HG03439 (cell line): ENCODE measurements around the gene DTWD2.

Experiments
- ATAC-seq: cut with Tn5 transposase; IDR thresholded peaks from one replicate; pipeline ENCODE4 v1.9.1; 2021; ENCODE audit warnings: mild to moderate bottlenecking, moderate library complexity; ENCODE audit not compliant: unreplicated experiment

Gene DTWD2, protein sequence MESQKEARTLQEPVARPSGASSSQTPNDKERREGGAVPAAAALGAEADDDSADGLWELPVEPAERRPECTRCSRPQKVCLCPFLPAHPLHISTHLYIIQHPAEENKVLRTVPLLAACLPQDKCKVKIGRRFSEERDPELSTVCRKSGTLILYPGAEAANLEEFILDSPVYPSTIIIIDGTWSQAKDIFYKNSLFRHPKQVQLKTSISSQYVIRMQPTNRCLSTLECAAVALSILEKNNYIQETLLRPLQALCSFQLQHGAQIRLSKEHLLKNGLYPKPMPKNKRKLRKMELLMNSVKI

DNA sequence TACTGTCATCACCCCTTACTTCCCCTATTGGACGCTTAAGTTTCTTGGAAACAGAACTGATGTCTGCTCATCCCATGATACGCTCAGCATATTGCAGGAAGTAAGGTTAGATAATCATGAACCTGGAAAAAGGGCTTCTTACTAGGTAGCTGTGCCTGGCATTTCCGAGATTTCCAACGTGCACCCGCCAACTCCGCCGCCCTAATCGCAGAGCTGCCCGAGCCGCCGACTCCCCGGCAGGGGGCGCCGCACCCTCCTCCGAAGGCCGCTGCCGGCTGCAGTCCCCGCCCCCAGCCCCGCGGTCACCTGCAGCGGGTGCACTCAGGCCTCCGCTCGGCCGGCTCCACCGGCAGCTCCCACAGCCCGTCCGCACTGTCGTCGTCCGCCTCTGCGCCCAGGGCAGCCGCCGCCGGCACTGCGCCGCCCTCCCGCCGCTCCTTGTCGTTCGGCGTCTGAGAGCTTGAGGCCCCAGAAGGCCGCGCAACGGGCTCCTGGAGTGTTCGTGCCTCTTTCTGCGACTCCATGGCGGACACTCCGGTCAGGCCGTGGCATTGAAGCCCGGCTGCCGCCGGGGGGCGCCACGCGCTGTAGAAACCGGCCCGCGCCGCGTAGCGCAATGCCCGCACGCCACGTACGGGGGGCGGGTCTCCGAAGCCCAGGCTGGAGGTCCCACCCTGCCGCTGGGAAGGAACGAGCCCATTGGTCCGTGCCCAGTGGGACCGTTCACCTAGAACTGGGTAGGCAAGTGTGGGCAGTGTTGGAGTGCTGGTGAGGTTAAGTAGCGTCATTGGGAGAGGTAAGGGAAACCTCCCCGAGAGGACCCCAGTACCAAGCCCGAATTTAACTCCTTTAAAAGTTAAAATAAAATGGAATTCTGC lies at the start of gene DTWD2:
Gene DTWD2, minus strand, starts transcription at position 560 of the 878 bp plus-strand sequence. Its CDS starts 36 bp downstream, at position 524.
- ATAC-seq, result peak; percentile 97

DNA sequence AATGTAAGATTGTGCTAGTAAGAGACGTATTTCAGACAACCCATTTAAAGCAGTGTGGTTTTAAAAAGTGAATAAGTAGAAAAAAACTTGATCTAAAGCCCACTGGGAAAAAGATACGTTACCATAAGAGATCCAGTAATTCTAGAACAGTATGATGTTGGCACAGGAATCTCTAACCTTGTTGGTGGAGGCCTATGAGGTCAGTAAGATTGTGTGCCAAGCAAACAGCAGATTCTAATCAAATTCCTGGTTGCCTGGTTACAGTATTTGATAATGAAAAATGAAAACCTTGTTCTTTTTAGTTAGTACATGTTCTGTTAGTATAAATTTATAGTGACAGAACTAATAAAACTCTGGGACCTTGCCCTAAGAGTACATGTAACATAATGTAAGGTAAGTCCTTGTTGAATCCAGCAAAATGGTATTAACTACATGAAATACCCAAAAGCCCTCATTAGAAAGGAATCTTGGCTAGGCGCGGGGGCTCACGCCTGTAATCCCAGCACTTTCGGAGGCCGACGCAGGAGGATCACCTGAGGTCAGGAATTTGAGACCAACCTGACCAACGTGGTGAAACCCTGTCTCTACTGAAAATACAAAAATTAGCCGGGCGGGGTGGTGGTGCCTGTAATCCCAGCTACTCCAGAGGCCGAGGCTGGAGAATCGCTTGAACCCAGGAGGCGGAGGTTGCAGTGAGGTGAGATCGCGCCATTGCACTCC lies 49.3 kb upstream of the DTWD2 start:
- ATAC-seq, result no peak

DNA sequence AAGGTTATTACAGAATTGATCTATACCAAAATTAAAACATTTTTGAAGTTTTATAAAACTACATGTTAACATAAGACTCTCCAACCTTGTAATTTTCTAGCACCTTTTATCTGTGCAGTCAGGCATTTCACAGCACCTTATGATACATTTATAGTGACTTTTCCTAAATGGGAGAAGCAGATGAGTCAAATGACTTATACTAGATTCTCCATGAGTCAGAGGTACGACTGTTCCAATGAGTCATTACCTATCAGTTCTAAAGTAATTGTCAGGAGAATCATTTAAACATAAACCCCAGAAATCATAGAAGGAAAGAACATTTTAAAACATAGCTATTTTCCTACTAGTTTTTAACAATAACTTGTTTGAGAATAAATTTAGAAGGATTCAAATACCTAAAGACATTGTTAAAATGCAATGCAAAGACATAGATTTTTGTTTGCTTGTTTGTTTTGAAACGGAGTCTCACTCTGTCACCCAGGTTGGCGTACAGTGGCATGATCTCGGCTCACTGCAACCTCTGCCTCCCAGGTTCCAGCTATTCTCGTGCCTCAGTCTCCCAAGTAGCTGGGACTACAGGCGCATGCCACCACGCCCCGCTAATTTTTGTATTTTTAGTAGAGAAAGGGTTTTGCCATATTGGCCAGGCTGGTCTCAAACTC lies 47.9 kb upstream of the DTWD2 start:
- ATAC-seq, result no peak

DNA sequence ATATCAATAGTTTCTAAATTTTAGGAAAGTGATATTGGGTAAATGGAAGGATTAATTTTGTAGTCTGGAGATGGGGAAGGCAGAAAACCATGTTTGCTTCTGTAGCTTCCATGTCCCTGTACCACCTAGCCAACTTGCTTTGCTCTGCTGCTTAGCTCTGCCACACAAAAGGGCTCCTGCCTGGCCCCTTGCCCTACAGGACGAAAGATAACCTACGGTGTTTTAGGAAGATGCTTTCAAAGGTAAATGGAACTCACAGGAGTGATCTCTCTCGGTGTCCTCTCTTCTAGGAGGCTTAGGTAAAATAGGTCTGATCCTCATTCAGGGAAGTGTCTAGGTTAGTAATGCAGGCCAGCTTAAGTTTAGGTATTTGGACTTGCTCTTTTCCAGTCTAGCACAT lies 44.8 kb upstream of the DTWD2 start:
- ATAC-seq, result no peak

DNA sequence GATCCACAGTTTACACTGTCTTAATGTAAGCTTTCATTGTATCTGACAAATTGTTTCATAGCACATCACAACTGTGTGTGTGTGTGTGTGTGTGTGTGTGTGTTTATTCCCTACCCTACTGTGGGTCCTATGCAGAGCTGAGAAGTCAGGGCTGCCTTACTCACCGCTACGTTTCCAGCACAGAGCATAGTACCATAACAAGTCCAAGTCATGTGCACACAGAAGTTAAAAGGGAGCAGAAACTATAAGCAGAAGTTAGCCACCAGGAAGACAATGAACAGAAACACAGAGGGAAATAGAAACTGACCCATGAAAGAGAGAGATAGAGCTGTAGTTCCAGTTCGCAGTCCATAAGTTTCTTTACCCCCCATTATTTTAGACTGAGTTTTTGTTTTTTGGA lies 44.3 kb upstream of the DTWD2 start:
- no peak for ATAC-seq

DNA sequence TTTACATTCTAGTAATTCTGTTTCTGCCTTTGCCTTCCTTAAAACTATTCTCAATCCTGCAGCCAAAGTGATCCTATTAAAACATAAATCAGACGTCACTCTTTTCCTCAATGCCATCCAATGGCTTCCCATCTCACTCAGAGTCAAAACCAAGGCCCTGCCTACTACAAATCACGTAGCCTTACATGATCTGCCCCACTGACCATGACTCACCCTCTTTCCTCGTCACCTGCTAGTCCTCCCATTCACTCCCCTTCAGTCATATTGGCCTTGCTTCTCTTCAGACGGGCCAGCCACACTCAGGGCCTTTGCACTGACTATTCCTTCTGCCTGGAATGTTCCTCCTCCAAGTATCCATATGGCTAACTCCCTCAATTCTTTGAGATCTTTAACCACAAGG lies 43.6 kb upstream of the DTWD2 start:
- ATAC-seq, result peak; percentile 51

DNA sequence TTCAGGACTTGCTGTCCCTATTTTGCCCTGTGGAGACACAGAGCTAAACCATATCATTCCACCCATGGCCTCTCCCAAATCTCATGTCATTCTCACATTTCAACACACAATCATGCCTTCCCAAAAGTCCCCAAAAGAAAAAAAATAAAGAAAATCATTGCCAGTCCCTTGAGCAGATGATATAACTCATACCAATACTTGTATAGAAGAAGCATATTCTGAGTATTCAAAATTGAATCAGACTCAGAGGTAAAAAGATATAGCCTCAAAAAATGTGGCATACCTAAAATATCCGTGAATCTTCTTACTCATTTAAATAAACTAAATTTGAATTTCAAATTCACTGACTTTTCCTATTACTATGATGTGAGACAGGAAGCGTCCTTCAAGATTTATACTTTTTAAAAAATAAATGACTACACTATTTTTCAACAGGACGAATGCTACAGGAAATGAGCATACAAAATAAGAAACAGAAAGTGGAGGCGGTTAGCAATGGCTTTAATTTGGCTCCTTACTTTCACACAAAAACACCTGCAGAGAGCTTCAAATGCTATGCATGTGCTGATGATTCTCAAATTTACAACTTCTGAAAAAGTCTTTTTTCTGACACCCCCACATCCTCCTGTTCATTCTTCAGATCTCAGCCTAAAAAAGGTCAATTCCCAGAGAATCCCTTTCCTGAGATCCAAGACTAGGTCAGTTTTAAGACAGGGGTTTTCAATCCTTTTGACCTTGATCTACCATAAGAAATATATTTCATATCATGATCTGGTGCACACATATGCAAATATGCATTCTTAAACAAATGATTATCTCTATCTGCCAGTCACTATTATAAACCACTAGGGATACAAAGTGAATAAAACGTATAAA lies 42.9 kb upstream of the DTWD2 start:
- ATAC-seq, result peak; percentile 86

DNA sequence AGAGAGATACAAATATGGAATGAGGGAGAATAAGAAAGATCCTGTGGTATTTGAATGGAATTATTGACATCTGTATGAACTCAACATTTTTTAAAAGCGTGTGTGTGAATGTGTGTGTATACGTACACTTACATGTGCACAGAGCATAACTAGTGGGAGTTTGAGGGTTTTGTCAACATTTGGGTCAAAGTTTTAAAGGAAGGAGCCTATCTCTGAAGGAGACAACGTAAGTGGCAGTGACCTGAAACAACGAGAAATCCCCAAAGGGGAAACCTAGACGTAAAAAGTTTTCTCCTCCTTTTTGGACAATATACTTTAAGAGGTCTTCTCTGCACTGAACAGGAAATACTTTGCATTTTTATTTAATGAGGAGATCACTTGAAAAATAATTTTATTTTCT lies 40.2 kb upstream of the DTWD2 start:
- no peak for ATAC-seq

DNA sequence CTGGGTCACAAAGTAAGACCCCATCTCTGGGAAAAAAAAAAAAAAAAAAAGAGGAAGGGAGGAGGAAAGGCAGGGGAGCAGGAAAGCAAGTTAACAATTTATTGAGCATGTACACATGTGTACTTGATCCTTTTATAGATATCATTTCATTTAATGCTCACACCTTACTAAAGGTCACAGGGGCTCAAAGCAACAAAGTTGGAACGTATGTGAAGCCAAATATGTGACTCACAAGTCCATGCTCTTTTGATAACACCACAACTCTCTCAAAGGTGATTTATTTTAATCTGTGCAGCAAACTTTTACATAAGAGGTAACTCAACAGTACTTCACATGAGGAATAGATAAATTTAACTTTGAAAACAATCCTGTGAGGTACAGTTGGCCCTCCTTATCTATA lies 34.4 kb upstream of the DTWD2 start:
- ATAC-seq, result no peak

DNA sequence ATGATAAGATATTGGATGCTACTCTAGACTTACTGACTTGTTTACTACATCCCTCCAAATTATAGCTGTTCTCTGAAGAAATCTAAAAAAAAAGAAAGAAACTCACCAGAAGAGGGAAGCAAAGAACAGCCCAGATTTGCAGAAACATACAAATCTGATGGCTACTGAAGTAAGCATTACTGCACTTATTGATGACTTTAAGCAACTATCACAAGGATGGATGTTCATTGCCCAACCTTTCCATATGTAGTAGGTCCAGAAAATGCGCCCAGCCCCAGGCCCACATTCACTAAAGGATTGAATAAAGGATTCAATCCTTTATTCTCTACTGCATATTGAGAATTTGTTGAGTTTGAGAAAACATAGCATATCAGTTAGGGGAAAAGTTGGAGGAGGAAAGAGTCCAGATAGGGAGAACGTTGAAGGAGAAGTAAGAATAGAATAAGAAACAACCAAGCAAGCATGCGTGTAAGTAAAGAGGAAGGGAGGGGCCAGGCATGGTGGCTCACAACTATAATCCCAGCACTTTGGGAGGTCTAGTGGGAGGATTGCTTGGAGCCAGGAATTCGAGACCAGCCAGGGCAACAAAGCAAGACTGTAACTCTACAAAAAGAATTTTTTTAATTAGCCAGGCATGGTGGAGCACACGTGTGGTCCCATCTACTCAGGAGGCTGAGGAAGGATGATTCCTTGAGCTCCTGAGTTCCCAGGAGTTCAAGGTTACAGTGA lies 33.8 kb upstream of the DTWD2 start:
- no peak for ATAC-seq

DNA sequence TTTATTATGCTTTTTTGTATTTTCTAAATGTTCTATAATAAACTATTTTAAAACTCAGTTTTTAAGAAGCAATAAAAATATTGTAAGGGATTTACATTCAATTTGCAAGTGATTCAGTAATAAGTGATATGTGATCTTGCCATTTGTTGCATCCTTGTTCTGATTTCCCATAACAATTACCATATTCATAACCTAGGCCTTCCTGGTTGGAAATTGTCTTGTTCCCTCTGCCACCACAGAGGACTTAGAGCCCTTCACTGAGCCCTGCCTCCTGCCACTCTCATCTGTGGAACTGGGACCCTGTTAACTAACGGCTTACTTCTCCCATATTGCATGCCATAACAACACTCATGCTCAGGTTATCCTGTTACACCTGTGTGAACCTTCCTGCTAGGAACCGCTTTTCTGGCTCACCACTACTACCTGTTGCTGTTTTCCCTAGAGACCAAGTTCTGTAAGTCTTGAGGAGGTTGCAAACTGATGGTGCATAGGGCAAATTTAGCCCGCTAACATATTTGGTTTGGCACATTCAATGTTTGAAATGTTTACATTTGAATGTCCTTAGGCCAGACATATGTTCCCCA lies 32.9 kb upstream of the DTWD2 start:
- ATAC-seq, result no peak

DNA sequence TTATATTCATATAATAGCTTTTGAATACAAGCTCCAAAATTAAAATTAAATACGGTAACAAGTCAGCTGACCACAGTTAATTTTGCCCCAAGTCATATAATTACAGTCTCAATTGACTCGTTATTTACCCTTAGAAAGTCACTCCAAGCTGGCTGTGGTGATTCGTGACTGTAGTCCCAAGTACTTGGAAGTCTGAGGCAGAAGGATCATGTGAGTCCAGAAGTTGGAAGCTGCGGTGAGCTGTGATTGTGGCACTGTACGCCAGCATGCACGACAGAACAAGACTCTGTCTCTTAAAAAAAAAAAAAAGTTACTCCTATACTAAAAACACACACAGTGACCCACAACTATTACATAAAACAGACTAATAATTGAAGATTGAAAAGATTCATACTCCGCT lies 31.6 kb upstream of the DTWD2 start:
- ATAC-seq, result no peak

DNA sequence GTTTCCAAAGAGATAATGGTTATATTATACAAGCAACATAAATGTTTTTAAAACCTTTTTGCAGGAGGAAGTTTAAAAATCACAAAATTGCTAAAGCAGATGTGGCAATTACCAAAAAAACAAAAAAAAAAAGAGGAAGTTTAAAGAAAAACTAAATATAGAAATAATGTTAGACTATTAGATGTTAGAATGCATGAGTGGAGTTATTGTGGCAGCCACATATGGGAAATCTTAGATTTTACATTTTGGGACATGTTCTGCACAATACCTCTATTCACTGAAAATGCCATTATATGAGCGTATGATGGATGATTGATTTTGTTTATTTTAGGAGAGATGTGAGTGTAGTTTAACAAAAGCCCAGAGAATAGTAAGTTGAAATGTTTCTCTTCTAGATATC lies 31.2 kb upstream of the DTWD2 start:
- no peak for ATAC-seq

DNA sequence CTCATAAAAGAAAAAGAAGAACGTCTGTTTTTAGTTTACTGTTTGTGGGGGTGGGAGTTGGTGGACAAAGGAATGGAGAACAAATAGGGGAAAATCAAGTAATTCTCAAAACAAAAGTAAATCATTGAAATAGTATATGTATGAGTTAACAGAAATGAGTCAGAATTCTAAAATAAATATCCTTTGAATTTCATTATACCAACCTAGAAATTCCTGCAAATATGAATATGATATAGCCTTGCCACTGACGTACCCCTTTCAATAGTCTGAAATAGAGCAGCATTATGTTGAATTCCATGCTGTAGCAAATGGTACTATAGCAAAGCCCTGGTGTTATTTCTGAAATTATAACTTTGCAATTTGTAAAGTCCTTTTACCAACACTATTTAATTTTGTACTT lies 29.6 kb upstream of the DTWD2 start:
- no peak for ATAC-seq

DNA sequence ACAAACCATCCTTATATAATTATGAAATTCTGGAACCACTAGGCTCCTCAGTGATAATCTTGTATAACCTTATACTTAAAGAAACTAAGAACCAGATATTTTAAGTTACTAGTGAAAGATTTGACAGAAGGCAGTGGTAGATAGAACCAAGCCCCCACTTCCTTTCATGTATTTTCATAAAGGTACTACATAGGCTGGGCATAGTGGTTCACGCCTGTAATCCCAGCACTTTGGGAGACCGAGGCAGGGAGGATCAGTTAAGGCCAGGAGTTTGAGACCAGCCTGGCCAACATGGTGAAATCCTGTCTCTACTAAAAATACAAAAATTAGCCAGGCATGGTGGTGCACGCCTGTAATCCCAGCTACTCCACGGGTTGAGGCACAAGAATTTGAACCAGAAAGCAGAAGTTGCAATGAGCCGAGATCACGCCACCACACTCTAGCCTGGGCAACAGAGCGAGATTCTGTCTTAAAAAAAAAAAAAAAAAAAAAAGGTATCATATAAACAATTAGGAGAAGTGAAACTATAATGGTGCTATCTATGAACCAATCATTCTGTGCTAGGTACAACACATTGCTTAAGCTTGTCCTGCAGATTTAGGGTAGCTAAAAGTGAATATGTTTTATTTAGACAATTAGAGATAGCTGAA lies 27.9 kb upstream of the DTWD2 start:
- peak; percentile 74 for ATAC-seq

DNA sequence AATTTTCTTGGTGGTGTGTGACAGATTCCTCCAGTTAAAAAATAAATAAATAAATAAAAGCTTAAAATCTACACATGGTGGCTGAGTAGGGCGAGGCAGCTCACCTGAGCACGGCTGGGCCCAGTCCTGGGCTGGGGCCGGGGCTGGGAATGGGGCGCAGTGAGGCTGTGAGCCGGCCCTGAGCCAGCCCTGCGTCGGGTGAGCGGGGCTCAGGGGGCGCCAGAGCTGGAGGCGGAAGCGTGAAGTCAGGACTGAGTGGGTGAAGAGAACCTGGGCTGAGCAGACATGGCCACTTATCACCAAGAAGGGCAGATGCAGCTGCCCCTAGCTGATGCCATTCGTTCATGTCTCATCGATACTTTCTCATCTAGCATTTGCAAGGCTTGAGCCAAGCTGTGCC lies 22.8 kb upstream of the DTWD2 start:
- no peak for ATAC-seq

DNA sequence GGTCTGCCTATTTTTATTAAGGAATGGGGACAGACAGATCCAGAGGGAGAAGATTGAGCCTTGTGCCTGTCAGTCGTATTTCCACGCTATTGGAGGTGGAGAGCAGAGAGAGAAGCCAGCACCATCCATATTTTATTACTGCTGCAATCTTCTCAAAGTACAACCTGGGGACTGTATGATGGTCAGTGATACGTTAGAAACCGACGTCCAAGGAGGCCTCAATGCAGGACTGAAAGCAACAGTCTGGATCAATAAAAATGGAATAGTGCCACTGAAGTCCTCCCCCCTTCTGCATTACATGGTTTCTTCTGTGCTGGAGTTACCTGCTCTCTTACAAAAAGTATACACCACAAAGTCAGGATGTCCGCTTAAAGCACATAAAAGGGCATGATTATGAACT lies 21.9 kb upstream of the DTWD2 start:
- ATAC-seq, result no peak

DNA sequence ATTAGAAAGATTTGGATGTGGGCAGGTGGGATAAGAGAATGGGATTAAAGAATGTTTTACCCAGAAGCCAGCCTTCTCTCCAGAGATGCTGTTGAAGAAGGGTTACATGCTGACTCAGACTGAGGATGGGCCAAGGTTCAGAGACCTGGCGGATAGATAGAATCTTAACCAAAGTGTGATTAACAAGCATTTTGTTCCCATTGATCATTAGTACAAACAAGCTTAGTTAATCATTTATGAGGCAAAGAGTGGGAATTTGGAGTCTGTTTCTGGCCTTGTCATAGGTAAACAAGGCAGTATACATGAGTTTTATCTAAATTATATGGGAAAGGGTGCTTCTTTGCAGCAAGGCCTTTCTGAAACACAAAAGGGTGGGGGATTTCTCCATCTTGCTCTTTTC lies 20.8 kb upstream of the DTWD2 start:
- ATAC-seq, result no peak

DNA sequence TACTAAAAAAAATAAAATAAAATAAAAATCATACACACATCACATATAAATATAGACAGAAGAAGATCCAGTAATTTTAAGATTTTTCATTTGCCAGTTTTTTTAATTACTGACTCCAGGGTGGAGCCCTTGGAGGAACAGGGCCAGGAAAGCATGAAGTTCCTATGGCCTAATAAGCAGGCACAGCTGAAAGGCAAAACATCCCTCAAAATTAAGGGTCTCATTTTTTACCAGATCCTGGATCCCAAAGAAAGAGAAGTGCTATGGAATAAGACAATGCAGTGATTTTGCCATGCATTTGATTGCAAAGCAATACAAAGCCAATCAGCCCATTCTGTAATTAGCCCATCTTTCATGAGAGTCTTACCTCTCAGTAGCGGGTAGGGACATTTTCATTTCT lies 11.3 kb upstream of the DTWD2 start:
- ATAC-seq, result no peak
